ENCODE results near the gene CCNJL. TPM values are rescaled to one million over a fixed set of nuclear protein-coding genes. Genes with fewer than 3 reads are reported as not detected.

Gene CCNJL
- total RNA-seq, 1 experiment from 2014 or later: 17.4 TPM

- no peaks in the 10 kb centered on the region for H3K27me3 Mint-ChIP-seq (ENCODE audit: unreplicated experiment)
- H3K4me1 Mint-ChIP-seq (ENCODE audit: low read depth, unreplicated experiment): no peaks in the 10 kb centered on the region
- CTCF ChIA-PET: no interaction called here
- H3K4me3 Mint-ChIP-seq (ENCODE audit: low read depth, unreplicated experiment): no peak within 1 kb of the TSS
- H3K9me3 Mint-ChIP-seq (ENCODE audit: low read depth, unreplicated experiment): no peaks in the 10 kb centered on the region
- intact Hi-C loops (cut with micrococcal nuclease; ENCODE audit: unreplicated experiment): no loop called here
- no peak for DNase-seq
- BruUV-seq (replicated peaks): no TSS peak
- H3K36me3 Mint-ChIP-seq (ENCODE audit: insufficient read depth, unreplicated experiment): no peaks in the 10 kb centered on the region
- TF ChIP-seq CTCF (IDR thresholded peaks at IDR 0.05; ENCODE audit: unreplicated experiment): no peak
- H3K27ac Mint-ChIP-seq (ENCODE audit: unreplicated experiment): no peak within 1 kb of the TSS
Measured at GRCh38 chr5:160229190-160229742, 83.1 kb downstream of the CCNJL start, which contains the start of gene FABP6. Gene FABP6 (plus strand): TSS chr5:160229506. CDS start chr5:160229558, 52 bp downstream.

DNA sequence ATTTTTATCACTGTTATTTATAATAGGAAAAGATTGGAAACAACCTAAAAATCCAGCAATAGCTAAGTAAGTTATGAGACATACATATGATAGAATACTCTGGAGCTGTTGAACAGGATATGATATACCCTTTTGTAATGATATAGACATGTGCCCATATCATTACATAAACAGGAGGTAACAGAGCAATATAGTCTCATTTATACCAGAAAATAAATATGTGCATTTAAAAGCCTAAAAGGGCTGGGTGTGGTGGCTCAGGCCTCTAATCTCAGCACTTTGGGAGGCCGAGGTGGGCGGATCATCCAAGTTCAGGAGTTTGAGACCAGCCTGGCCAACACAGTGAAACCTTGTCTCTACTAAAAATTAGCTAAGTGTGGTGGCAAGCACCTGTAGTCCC lies 85.4 kb downstream of the CCNJL start:
- Mint-ChIP-seq H3K27ac (ENCODE audit: unreplicated experiment) (no peak overlapping the region), H3K4me3 (ENCODE audit: low read depth, unreplicated experiment) (no peak overlapping the region), H3K4me1 (ENCODE audit: low read depth, unreplicated experiment) (no peaks in the 10 kb centered on the region), H3K36me3 (ENCODE audit: insufficient read depth, unreplicated experiment) (no peaks in the 10 kb centered on the region), H3K9me3 (ENCODE audit: low read depth, unreplicated experiment) (no peaks in the 10 kb centered on the region), H3K27me3 (ENCODE audit: unreplicated experiment) (no peaks in the 10 kb centered on the region)
- no peak for DNase-seq
- intact Hi-C loops (cut with micrococcal nuclease; ENCODE audit: unreplicated experiment): no loop called here
- TF ChIP-seq CTCF (IDR thresholded peaks at IDR 0.05; ENCODE audit: unreplicated experiment): no peak
- BruUV-seq (replicated peaks): no TSS peak
- CTCF ChIA-PET: interaction anchor here (0.7 to 1.4 kb wide), 3 partner anchors 17 to 54 kb away, joined by 4 to 6 read pairs (median 5); no protein-coding TSS in a partner anchor

GRCh38 chr5:160221082-160221481 lies 91.3 kb downstream of the CCNJL start:
- Mint-ChIP-seq H3K9me3 (ENCODE audit: low read depth, unreplicated experiment) (no peaks in the 10 kb centered on the region), H3K27me3 (ENCODE audit: unreplicated experiment) (no peaks in the 10 kb centered on the region), H3K27ac (ENCODE audit: unreplicated experiment) (no peak overlapping the region), H3K4me1 (ENCODE audit: low read depth, unreplicated experiment) (no peaks in the 10 kb centered on the region), H3K36me3 (ENCODE audit: insufficient read depth, unreplicated experiment) (no peaks in the 10 kb centered on the region), H3K4me3 (ENCODE audit: low read depth, unreplicated experiment) (no peak overlapping the region)
- TF ChIP-seq CTCF (IDR thresholded peaks at IDR 0.05; ENCODE audit: unreplicated experiment): no peak
- DNase-seq: no peak
- CTCF ChIA-PET: no interaction called here
- no TSS peak for BruUV-seq (replicated peaks)
- intact Hi-C loops (cut with micrococcal nuclease; ENCODE audit: unreplicated experiment): no loop called here

DNA sequence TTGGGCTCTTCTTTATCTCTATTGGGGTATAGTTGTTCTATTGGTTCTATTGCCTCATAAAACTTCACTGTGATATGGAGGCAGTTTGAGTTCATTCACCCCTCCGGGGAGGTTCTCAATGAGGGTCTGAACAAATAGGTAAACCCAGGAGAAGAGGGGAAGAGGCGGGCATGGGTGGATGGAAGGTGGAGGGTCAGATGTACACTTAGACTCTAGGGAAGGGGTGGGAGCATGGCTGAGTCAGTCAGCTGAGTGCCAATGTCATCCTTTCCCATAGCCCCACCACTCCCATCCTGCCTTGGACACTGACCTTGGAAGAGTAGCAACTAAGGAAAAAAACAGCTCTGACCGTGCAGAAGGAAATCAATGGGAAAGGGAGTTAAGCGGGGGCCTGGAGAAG lies 93.0 kb downstream of the CCNJL start:
- H3K4me3 Mint-ChIP-seq (ENCODE audit: low read depth, unreplicated experiment): no peak overlapping the region
- CTCF ChIA-PET: interaction anchor here (0.7 kb wide), 1 partner anchor 52 kb away, joined by 4 read pairs; no protein-coding TSS in a partner anchor
- DNase-seq: no peak
- H3K4me1 Mint-ChIP-seq (ENCODE audit: low read depth, unreplicated experiment): no peaks in the 10 kb centered on the region
- no peaks in the 10 kb centered on the region for H3K27me3 Mint-ChIP-seq (ENCODE audit: unreplicated experiment)
- no peak for TF ChIP-seq CTCF (IDR thresholded peaks at IDR 0.05; ENCODE audit: unreplicated experiment)
- no peaks in the 10 kb centered on the region for H3K36me3 Mint-ChIP-seq (ENCODE audit: insufficient read depth, unreplicated experiment)
- BruUV-seq (replicated peaks): no TSS peak
- intact Hi-C loops (cut with micrococcal nuclease; ENCODE audit: unreplicated experiment): no loop called here
- H3K9me3 Mint-ChIP-seq (ENCODE audit: low read depth, unreplicated experiment): no peaks in the 10 kb centered on the region
- H3K27ac Mint-ChIP-seq (ENCODE audit: unreplicated experiment): no peak overlapping the region

Measured in Calu3 (cell line).